Mesenchymal stem cell (in vitro differentiated cells and primary cell): Measurements from ENCODE around the gene KRT82. TPM values are rescaled to one million over a fixed set of nuclear protein-coding genes. Genes with fewer than 3 reads are reported as not detected.

ENCODE experiments used
- DNase-seq: peaks from one replicate; pipeline ENCODE4 v3.0.0-alpha.2; 2013
- H2AFZ ChIP-seq: one replicate; pipeline ENCODE4 v1.6.1; 2013; ENCODE audit warnings: low read depth, mild to moderate bottlenecking, control low read depth, inconsistent platforms, low read length, moderate library complexity
- H2AK5ac ChIP-seq: 2 replicates; pipeline ENCODE4 v1.6.1; 2013; ENCODE audit warnings: low read length, moderate library complexity, mild to moderate bottlenecking, inconsistent platforms; ENCODE audit not compliant: severe bottlenecking
- H2BK120ac ChIP-seq: one replicate; pipeline ENCODE4 v1.6.1; 2013; ENCODE audit warnings: low read depth, mild to moderate bottlenecking, inconsistent platforms, low read length, moderate library complexity
- H2BK12ac ChIP-seq, 2 experiments: one replicate each; pipeline ENCODE4 v1.6.1; 2013; ENCODE audit warnings: inconsistent platforms in 2 of 2, low read length in 2 of 2, mild to moderate bottlenecking in 2 of 2, moderate library complexity in 2 of 2, control low read depth in 1 of 2
- H2BK15ac ChIP-seq: one replicate; pipeline ENCODE4 v1.6.1; 2013; ENCODE audit warnings: mild to moderate bottlenecking, low read depth, inconsistent platforms; ENCODE audit not compliant: poor library complexity, severe bottlenecking
- H2BK5ac ChIP-seq: 2 replicates; pipeline ENCODE4 v1.6.1; 2013; ENCODE audit warnings: low read depth, mild to moderate bottlenecking, low read length, control low read depth, inconsistent platforms; ENCODE audit not compliant: poor library complexity, severe bottlenecking
- H3K14ac ChIP-seq, 2 experiments: one replicate each; pipeline ENCODE4 v1.6.1; 2013; ENCODE audit warnings: inconsistent platforms in 2 of 2, low read length in 2 of 2, control low read depth in 1 of 2, mild to moderate bottlenecking in 1 of 2, moderate library complexity in 1 of 2
- H3K18ac ChIP-seq, 2 experiments: one replicate each; pipeline ENCODE4 v1.6.1; 2013; ENCODE audit warnings: inconsistent platforms in 2 of 2, low read length in 2 of 2, control low read depth in 1 of 2, low read depth in 1 of 2, mild to moderate bottlenecking in 1 of 2
- H3K23ac ChIP-seq, 2 experiments: one replicate each; pipeline ENCODE4 v1.6.1; 2013; ENCODE audit warnings: inconsistent platforms in 2 of 2, low read length in 2 of 2, mild to moderate bottlenecking in 2 of 2, moderate library complexity in 2 of 2, control low read depth in 1 of 2
- H3K27ac ChIP-seq: 2 replicates; pipeline ENCODE4 v1.5.1; 2013; ENCODE audit warnings: mild to moderate bottlenecking, moderate library complexity, low read length, control low read depth, inconsistent platforms; ENCODE audit not compliant: poor library complexity, severe bottlenecking
- H3K27me3 ChIP-seq, 2 experiments: 2 replicates each; pipeline versions ENCODE4 v1.6.1 to v1.7.0; 2013; ENCODE audit warnings: low read length in 2 of 2, mild to moderate bottlenecking in 2 of 2, moderate library complexity in 2 of 2, control low read depth in 1 of 2, inconsistent platforms in 1 of 2; ENCODE audit not compliant: control insufficient read depth in 1 of 2, insufficient read depth in 1 of 2
- H3K36me3 ChIP-seq, 2 experiments: 2 replicates each; pipeline versions ENCODE4 v1.6.1 to v1.7.0; 2013; ENCODE audit warnings: low read length in 2 of 2, control low read depth in 1 of 2, inconsistent platforms in 1 of 2, low read depth in 1 of 2, mild to moderate bottlenecking in 1 of 2; ENCODE audit not compliant: insufficient read depth in 2 of 2, control insufficient read depth in 1 of 2
- H3K4ac ChIP-seq, 2 experiments: one replicate each; pipeline ENCODE4 v1.6.1; 2013; ENCODE audit warnings: inconsistent platforms in 2 of 2, low read length in 2 of 2, mild to moderate bottlenecking in 2 of 2, moderate library complexity in 2 of 2, control low read depth in 1 of 2, low read depth in 1 of 2
- H3K4me1 ChIP-seq: 2 replicates; pipeline ENCODE4 v1.6.1; 2013; ENCODE audit warnings: low read depth, low read length, control low read depth; ENCODE audit not compliant: control insufficient read depth, insufficient read depth
- H3K4me2 ChIP-seq: 2 replicates; pipeline ENCODE4 v1.6.1; 2013; ENCODE audit warnings: low read length, mild to moderate bottlenecking, inconsistent platforms; ENCODE audit not compliant: poor library complexity, severe bottlenecking
- H3K4me3 ChIP-seq, 2 experiments: 2 replicates each; pipeline versions ENCODE4 v1.5.1 to v1.7.0; 2013; ENCODE audit warnings: low read length in 2 of 2, mild to moderate bottlenecking in 2 of 2, control low read depth in 1 of 2, low read depth in 1 of 2; ENCODE audit not compliant: insufficient read depth in 1 of 2
- H3K79me1 ChIP-seq: replicated peaks from 2 replicates; pipeline ENCODE4 v1.6.1; 2013; ENCODE audit warnings: mild to moderate bottlenecking, control low read depth, low read length, inconsistent platforms; ENCODE audit not compliant: poor library complexity, severe bottlenecking
- H3K9ac ChIP-seq: 2 replicates; pipeline ENCODE4 v1.7.0; 2013; ENCODE audit warnings: mild to moderate bottlenecking, low read length, moderate library complexity
- H3K9me3 ChIP-seq: 2 replicates; pipeline ENCODE4 v1.7.0; 2013; ENCODE audit warnings: mild to moderate bottlenecking, low read length; ENCODE audit not compliant: control insufficient read depth
- H4K8ac ChIP-seq: one replicate; pipeline ENCODE4 v1.6.1; 2013; ENCODE audit warnings: inconsistent platforms, mild to moderate bottlenecking, low read length, moderate library complexity
- H4K91ac ChIP-seq: one replicate; pipeline ENCODE4 v1.6.1; 2013; ENCODE audit warnings: mild to moderate bottlenecking, low read length, inconsistent platforms
- WGBS: methylation state at CpG from one replicate; pipeline ENCODE4 v1.1.7; 2013; ENCODE audit warnings: mixed read lengths; 5-methylcytosine and 5-hydroxymethylcytosine counted together
- polyA plus RNA-seq, 2 experiments: library from polyadenylated mRNA; stranded (reverse); fragments of 200-250 nt; gene quantifications; one replicate each; pipeline ENCODE4 v1.2.3, GENCODE V29; 2013

Gene KRT82
- polyA plus RNA-seq (2013, experiment 1 of 2) = not detected
- not detected for polyA plus RNA-seq (2013, experiment 2 of 2)

DNA sequence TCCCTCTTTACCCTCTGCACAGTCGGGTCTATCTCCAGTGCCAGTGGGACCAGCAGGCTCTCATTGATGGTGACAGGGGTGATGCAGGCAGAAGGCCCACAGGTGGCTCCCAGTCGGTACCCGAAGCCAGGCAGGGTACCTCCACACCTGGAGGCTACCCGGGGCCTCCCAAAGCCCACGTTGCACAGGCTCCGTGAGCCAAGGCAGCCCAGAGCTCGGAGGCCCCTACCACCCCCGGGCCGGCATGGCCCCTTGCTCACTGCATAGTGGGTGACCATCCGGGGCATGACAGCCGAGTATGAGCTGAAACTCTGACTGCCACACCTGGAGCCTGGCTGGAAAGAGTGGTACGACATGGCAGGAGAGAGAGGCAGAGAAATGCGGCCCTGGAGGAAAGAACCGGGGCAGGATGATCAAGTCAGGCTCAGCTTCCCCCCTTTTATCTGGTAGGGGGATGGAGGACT lies at the start of gene KRT82:
Gene KRT82, minus strand, starts transcription at position 414 of the 464 bp plus-strand sequence. Its CDS starts 58 bp downstream, at position 356.
- no peak within 1 kb of the TSS for H3K27ac ChIP-seq

DNA sequence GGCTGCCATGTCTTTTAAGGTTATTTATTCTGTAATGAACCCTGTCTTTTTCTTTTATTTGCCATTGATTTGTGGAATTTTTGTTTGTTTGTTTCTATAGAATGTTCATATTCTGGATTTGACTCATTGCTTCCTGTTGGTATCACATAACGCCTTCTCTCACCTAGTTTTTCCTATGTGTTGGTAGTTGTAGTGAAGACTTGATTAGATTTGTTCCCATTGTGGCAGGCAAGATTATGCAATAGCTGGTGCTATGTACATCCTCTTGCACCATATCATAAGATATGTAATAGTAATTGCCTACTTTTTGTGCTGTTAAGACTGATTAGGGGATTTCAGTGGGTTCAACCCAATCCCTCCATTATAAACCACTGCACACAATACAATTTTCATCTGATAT lies 49.7 kb upstream of the KRT82 start:
- no CpG with 5 or more reads among the region's 1 CpG for WGBS
- Histone ChIP-seq H2BK15ac (no peak overlapping the region), H2AFZ (no peak overlapping the region), H3K4me3 (no peak overlapping the region), H3K9ac (no peak overlapping the region), H3K4me1 (no peaks in the 10 kb centered on the region), H3K4me2 (no peak overlapping the region), H2BK5ac (no peak overlapping the region), H3K27me3 (peaks cover 0 to 24% of the 10 kb centered on the region in 2 experiments), H2AK5ac (no peak overlapping the region), H3K9me3 (no peaks in the 10 kb centered on the region), H2BK120ac (no peak overlapping the region), H3K14ac (no peak overlapping the region), H3K23ac (no peak overlapping the region), H3K18ac (no peak overlapping the region), H4K8ac (no peak overlapping the region), H2BK12ac (no peak overlapping the region), H3K4ac (no peak overlapping the region), H3K79me1 (no peaks in the 10 kb centered on the region), H4K91ac (no peak overlapping the region), H3K27ac (no peak overlapping the region), H3K36me3 (no peaks in the 10 kb centered on the region)
- no peak for DNase-seq

More for the DNA sequence above, at the start of gene KRT82:
- H4K8ac ChIP-seq = no peak within 1 kb of the TSS
- no peak for DNase-seq
- no peak within 1 kb of the TSS for H2BK12ac ChIP-seq
- H2BK120ac ChIP-seq = no peak within 1 kb of the TSS
- H3K4me1 ChIP-seq = no peaks in the 10 kb centered on the region
- no peak within 1 kb of the TSS for H3K14ac ChIP-seq
- H3K36me3 ChIP-seq = no peaks in the 10 kb centered on the region
- H2AK5ac ChIP-seq = no peak within 1 kb of the TSS
- no peaks in the 10 kb centered on the region for H3K9me3 ChIP-seq
- no peak within 1 kb of the TSS for H3K18ac ChIP-seq
- no peak within 1 kb of the TSS for H2AFZ ChIP-seq
- H3K4ac ChIP-seq = no peak within 1 kb of the TSS
- no peak within 1 kb of the TSS for H3K9ac ChIP-seq
- H3K4me2 ChIP-seq = no peak within 1 kb of the TSS
- 83% methylated on average over 14 of the region's 14 CpGs for WGBS
- H2BK5ac ChIP-seq = no peak within 1 kb of the TSS
- no peak within 1 kb of the TSS for H4K91ac ChIP-seq
- no peak within 1 kb of the TSS for H2BK15ac ChIP-seq
- H3K4me3 ChIP-seq = no peak within 1 kb of the TSS
- H3K27me3 ChIP-seq = peaks cover 61 to 72% of the 10 kb centered on the region in 2 experiments
- peak within 1 kb of the TSS in 1 of 2 experiments; percentile 18 for H3K23ac ChIP-seq
- H3K79me1 ChIP-seq = no peaks in the 10 kb centered on the region

DNA sequence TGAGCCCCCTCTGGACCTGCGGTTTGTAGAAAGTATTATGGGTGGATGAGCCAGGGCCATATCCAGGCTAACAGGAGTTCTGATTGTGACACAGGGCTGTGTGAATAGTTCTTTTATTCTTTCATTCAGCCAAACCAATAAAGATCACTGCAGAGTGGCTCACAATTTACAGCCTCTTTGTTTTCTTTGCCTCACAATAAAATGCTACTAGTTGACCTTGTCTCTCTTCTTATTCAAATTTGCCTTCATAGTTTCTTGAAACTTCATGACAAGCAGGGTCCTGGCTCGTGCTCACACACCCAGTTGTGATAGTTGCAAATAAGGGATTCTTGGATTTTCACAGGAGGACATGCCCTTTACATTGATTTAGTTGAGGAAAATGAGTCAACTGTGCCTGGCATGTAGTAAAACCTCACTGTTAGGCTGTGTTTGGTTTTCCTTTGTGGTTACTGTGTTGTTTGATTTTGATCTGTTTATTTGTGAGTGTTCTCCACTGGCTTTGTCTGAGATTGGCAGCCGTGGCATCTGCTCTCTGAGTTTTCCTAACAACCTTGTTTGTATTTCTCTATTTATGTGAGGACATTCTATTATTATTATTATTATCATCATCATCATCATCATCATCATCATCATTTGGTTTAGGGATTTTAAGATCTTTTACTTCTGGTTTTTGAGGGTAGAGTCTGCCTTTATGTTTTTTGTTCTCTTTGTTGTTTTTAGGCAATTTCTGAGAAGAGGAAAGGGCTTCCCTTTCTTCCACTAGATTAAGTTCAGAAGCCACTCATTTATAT lies 48.5 kb upstream of the KRT82 start:
- no peaks in the 10 kb centered on the region for H3K4me1 ChIP-seq
- no peak overlapping the region for H3K4me2 ChIP-seq
- no peak overlapping the region for H2BK12ac ChIP-seq
- WGBS = 52% methylated on average over 2 of the region's 3 CpGs
- H3K14ac ChIP-seq = no peak overlapping the region
- H4K8ac ChIP-seq = no peak overlapping the region
- no peak overlapping the region for H3K18ac ChIP-seq
- no peak overlapping the region for H2AK5ac ChIP-seq
- H3K36me3 ChIP-seq = no peaks in the 10 kb centered on the region
- no peak overlapping the region for H3K27ac ChIP-seq
- no peak overlapping the region for H2BK15ac ChIP-seq
- peaks cover 4 to 20% of the 10 kb centered on the region in 2 experiments for H3K27me3 ChIP-seq
- no peak overlapping the region for H3K4ac ChIP-seq
- H2AFZ ChIP-seq = no peak overlapping the region
- no peak for DNase-seq
- H3K9me3 ChIP-seq = no peaks in the 10 kb centered on the region
- no peak overlapping the region for H3K9ac ChIP-seq
- no peak overlapping the region for H3K23ac ChIP-seq
- no peaks in the 10 kb centered on the region for H3K79me1 ChIP-seq
- H2BK5ac ChIP-seq = no peak overlapping the region
- H4K91ac ChIP-seq = no peak overlapping the region
- H3K4me3 ChIP-seq = no peak overlapping the region
- no peak overlapping the region for H2BK120ac ChIP-seq

DNA sequence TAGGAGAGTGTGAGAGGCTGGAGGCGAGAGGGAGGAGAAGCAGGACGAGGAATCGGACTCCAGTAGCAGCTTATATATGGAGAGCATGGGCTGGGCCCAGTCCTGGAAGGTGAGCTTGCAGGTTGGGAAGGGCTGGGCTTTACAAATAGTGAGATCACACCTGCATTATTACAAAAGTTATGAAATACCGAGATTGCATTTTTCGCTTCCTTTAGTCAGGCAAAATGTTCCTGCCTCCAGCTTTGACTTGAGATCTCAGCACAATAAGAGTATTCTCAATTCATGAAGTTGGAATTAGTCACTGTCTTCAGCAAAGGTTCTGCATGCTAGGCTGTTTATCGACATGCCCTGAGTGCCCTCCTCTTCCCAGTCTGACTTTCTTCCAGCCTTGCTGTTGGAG lies 46.0 kb upstream of the KRT82 start, which contains the start of gene KRT6B:
Gene KRT6B, minus strand, starts transcription at position 46 of the 400 bp plus-strand sequence. CDS start 68 bp downstream, outside the sequence.
- Histone ChIP-seq H3K23ac (no peak within 1 kb of the TSS), H2BK15ac (no peak within 1 kb of the TSS), H3K27me3 (peaks cover 4 to 39% of the 10 kb centered on the region in 2 experiments), H4K91ac (no peak within 1 kb of the TSS), H3K9ac (no peak within 1 kb of the TSS), H4K8ac (no peak within 1 kb of the TSS), H3K4me2 (no peak within 1 kb of the TSS), H3K14ac (no peak within 1 kb of the TSS), H2AK5ac (no peak within 1 kb of the TSS), H3K4ac (no peak within 1 kb of the TSS), H3K4me1 (no peaks in the 10 kb centered on the region), H3K18ac (no peak within 1 kb of the TSS), H2AFZ (no peak within 1 kb of the TSS), H3K9me3 (no peaks in the 10 kb centered on the region), H2BK12ac (no peak within 1 kb of the TSS), H2BK5ac (no peak within 1 kb of the TSS), H3K27ac (no peak within 1 kb of the TSS), H2BK120ac (no peak within 1 kb of the TSS), H3K36me3 (no peaks in the 10 kb centered on the region), H3K79me1 (no peaks in the 10 kb centered on the region), H3K4me3 (no peak within 1 kb of the TSS)
- DNase-seq = no peak
- 84% methylated on average over 6 of the region's 6 CpGs for whole genome bisulfite sequencing
